ENCODE results near the gene HAUS7. TPM values are rescaled to one million over a fixed set of nuclear protein-coding genes. Genes with fewer than 3 reads are reported as not detected.

HAUS7 gene
- total RNA-seq, 1 experiment from 2014 or later = 46.5 TPM

- Mint-ChIP-seq H3K27ac (no peak overlapping the region), H3K4me1 (peaks cover 15% of the 10 kb centered on the region), H3K9me3 (no peaks in the 10 kb centered on the region), H3K27me3 (ENCODE audit: low read depth) (peaks cover 36% of the 10 kb centered on the region), H3K4me3 (no peak overlapping the region), H3K36me3 (no peaks in the 10 kb centered on the region)
- POLR2A ChIA-PET = no interaction called here
- ATAC-seq (no peak), DNase-seq (ENCODE audit: low spot score) (no peak)
- CTCF ChIA-PET = interaction anchor here (1.0 to 1.2 kb wide), 5 partner anchors 9 to 172 kb away, joined by 3 to 5 read pairs (median 4); partner anchors contain the start of genes ATP2B3 and BGN
- TF ChIP-seq ZNF671 (CRISPR knock-in tag; IDR thresholded peaks at IDR 0.05) (no peak), FOXJ3 (CRISPR knock-in tag; IDR thresholded peaks at IDR 0.05; ENCODE audit: borderline replicate concordance) (no peak), IRF2 (CRISPR knock-in tag; IDR thresholded peaks at IDR 0.05; ENCODE audit: borderline replicate concordance, low read depth) (no peak), ESRRA (CRISPR knock-in tag; IDR thresholded peaks at IDR 0.05; ENCODE audit: borderline replicate concordance) (no peak), SOX15 (CRISPR knock-in tag; IDR thresholded peaks at IDR 0.05) (no peak), AFF4 (CRISPR knock-in tag; IDR thresholded peaks at IDR 0.05; ENCODE audit: borderline replicate concordance) (no peak), FOXP4 (CRISPR knock-in tag; IDR thresholded peaks at IDR 0.05) (no peak), MAX (CRISPR knock-in tag; IDR thresholded peaks at IDR 0.05) (no peak), ZNF138 (CRISPR knock-in tag; conservative IDR thresholded peaks at IDR 0.05) (no peak), MLX (CRISPR knock-in tag; IDR thresholded peaks at IDR 0.05) (no peak), ERG (CRISPR knock-in tag; IDR thresholded peaks at IDR 0.05) (no peak), HMGXB4 (CRISPR knock-in tag; IDR thresholded peaks at IDR 0.05) (no peak), GTF2I (CRISPR knock-in tag; conservative IDR thresholded peaks at IDR 0.05) (no peak), ZNF425 (CRISPR knock-in tag; conservative IDR thresholded peaks at IDR 0.05) (no peak)
Observed at GRCh38 chrX:153473126-153473525, 2.8 kb upstream of the HAUS7 start.

All from WTC11 (cell line).